ENCODE data around the gene CRNKL1.
"Not testable (repeated sequence)": the region's sequence is repeated elsewhere in the genome, so short reads cannot be mapped to it uniquely, and the experiment has no call there.

The CRNKL1 gene

DNA sequence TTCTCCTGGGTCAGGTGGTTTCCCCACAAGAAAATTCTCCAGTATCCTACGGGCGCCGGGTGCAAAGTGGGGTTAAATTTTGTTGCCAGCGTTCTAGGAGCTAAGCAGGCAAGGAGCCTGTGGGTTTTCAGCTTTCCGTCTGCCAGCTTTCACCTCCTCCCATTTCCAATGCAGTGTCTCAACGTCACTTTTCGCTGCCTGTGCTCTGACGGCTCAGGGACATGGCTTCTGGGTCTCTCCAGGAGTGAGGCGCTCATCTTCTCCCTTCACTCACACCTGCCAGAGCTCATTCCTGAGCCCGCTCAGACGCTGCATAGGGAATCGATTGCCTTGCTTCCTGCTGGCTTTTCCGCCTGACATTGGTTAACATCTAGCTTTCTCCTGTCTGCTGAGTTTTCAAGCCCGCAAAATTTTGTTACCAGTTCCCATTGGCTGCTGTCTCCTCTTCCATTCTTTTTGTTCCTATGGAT, 42.4 kb downstream of the CRNKL1 start:
- no peak for TF ChIP-seq CTCF (IDR thresholded peaks at IDR 0.05; ENCODE audit: low read depth, low read length)
- no peak for DNase-seq (ENCODE audit: extremely low read depth, low read depth)

DNA sequence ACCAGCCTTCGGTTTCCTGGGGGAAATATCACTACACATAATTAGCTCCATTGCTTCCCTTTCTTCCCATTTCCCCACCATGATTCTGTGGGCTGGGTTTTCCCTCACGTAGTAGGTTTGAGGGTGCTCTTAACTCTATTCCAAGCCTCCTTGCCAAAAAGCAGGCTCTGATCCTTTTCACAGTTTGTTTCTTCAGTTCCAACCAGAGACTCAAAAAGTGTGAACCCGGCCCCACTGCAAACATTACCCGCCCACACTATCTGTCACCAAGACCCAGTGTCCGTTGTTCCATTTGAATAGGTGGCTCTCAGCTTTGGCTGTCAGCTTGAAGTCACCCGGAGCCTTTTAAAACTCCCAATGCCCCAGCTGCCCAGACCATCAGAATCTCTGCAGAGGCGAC, 46.9 kb downstream of the CRNKL1 start:
- TF ChIP-seq CTCF (IDR thresholded peaks at IDR 0.05; ENCODE audit: low read depth, low read length): no peak
- DNase-seq (ENCODE audit: extremely low read depth, low read depth): no peak

GRCh38 chr20:20003955-20004322, 48.3 kb downstream of the CRNKL1 start:
- not testable (repeated sequence) for DNase-seq (ENCODE audit: extremely low read depth, low read depth)

DNA sequence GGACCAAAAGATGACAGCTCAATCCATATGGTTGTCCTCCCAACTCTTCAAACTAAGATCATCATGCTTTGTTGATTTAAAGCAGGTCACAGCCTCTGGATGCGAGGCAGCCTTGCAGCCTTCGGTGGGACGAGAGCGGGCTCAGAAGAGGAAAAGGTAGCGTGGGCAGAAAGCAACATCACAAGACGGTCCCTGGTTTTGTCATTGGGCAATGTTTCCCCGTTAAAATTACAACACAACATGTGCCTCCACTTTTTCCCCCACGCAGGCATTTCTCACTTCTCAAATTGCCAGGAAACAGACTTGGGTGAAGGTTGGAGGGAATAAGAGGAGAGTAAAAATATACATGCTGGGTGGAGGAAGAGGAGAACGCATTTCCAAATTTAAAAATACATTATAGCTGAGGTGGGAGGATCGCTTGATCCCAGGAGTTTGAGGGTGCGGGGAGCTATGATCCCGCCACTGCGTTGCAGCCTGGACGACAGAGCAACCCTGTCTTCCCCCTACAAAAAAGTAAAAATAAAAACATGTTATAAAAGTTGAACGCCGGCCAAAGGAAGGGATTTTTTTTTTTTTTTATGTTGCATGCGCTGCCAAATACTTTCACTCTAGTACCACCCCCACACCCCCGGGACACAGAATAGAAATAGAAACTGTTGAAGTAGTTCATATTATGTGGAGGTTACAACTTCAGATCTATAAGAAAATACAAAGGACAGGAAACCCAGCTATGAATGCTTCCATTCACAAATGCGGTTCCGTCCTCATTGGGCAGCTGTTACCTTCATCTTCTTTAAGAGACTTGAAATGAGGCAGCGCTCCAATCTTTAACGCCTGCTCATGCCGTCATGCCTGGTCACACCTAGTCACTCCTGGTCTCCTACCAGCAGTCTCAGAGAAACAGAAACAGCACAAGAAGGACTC, 49.0 kb downstream of the CRNKL1 start:
- no peak for TF ChIP-seq CTCF (IDR thresholded peaks at IDR 0.05; ENCODE audit: low read depth, low read length)
- no peak for DNase-seq (ENCODE audit: extremely low read depth, low read depth)

GRCh38 chr20:20002101-20002998, 49.9 kb downstream of the CRNKL1 start:
- DNase-seq (ENCODE audit: extremely low read depth, low read depth): no peak
- no peak for TF ChIP-seq CTCF (IDR thresholded peaks at IDR 0.05; ENCODE audit: low read depth, low read length)

GRCh38 chr20:20000211-20000968, 51.9 kb downstream of the CRNKL1 start:
- TF ChIP-seq CTCF (IDR thresholded peaks at IDR 0.05; ENCODE audit: low read depth, low read length): no peak
- DNase-seq (ENCODE audit: extremely low read depth, low read depth): no peak

DNA sequence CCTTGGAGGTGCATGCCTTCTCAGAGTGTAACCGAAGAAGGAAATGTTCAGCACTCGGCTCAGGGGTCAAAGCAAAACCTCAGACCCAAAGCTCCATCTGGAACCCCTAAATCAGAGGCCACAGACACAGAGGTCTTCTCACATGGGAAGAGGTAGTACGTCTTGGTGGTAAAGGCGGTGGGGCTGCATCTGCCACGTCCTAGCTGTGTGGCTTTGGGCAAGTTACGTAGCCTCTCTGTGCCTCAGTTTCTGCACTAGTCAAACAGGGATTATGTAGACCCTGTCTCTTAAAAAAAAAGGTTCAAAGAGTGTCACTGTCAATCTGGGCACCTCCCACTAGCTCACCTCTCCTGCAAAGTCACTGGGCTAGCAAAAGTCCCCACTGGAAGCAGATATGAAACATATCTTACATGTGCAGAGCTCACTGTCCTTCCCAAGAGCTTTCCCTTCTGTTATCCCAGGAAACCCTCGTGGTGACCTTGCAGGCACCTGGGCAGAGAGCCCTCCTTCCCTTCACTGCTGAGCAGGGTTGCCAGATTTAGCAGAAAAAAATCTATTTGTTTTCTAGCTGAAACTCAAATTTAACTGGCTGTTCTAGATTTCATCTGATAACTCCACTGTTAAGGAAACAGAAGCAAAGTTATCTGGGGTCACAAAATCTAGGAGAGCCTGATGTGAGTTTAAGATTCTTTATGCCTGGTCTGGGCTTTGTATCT, 53.1 kb downstream of the CRNKL1 start:
- TF ChIP-seq CTCF (IDR thresholded peaks at IDR 0.05; ENCODE audit: low read depth, low read length): no peak

More for the DNA sequence above, 53.1 kb downstream of the CRNKL1 start:
- DNase-seq (ENCODE audit: extremely low read depth, low read depth): no peak
